Neural cell (in vitro differentiated cells): ENCODE results near the gene HOXC13. TPM values are rescaled to one million over a fixed set of nuclear protein-coding genes. Genes with fewer than 3 reads are reported as not detected.

ENCODE experiments used
- H2AFZ ChIP-seq: fragments of 200-600, 300-800 bp; sonication (generic), shearing (Covaris generic); 2 replicates; pipeline ENCODE4 v1.6.0; 2014; ENCODE audit warnings: low read depth, mild to moderate bottlenecking, antibody characterized with exemption, low read length, moderate library complexity
- H3F3A ChIP-seq: fragments of 200-600 bp; shearing (Covaris generic); 2 replicates; pipeline ENCODE4 v1.6.1; 2016; ENCODE audit warnings: mild to moderate bottlenecking, moderate library complexity, mixed read lengths, antibody characterized with exemption, low read length; ENCODE audit not compliant: insufficient read depth, poor library complexity, severe bottlenecking
- H3K27ac ChIP-seq: fragments of 200-600, 300-800 bp; sonication (generic), shearing (Covaris generic); 2 replicates; pipeline ENCODE4 v1.5.1; 2014; ENCODE audit warnings: mild to moderate bottlenecking, low read length, moderate library complexity
- H3K27me3 ChIP-seq: fragments of 300-800, 200-600 bp; sonication (generic), shearing (Covaris generic); 2 replicates; pipeline ENCODE4 v1.6.0; 2014; ENCODE audit warnings: mild to moderate bottlenecking, low read depth, low read length, moderate library complexity; ENCODE audit not compliant: insufficient read depth
- H3K36me3 ChIP-seq: fragments of 300-800, 200-600 bp; sonication (generic), shearing (Covaris generic); 2 replicates; pipeline ENCODE4 v1.5.1; 2014; ENCODE audit warnings: mild to moderate bottlenecking, antibody characterized with exemption, low read length, moderate library complexity; ENCODE audit not compliant: insufficient read depth
- H3K4me2 ChIP-seq: fragments of 300-800, 200-600 bp; sonication (generic), shearing (Covaris generic); 2 replicates; pipeline ENCODE4 v1.6.0; 2014; ENCODE audit warnings: mild to moderate bottlenecking, low read length
- H3K4me3 ChIP-seq: fragments of 300-800, 200-600 bp; sonication (generic), shearing (Covaris generic); 2 replicates; pipeline ENCODE4 v1.5.1; 2014; ENCODE audit warnings: mild to moderate bottlenecking, low read length, moderate library complexity
- H3K79me2 ChIP-seq: fragments of 200-600 bp; shearing (Covaris generic); replicated peaks from 2 replicates; pipeline ENCODE4 v1.6.0; 2014; ENCODE audit warnings: mild to moderate bottlenecking, low read length, moderate library complexity; ENCODE audit not compliant: insufficient read depth
- H3K9ac ChIP-seq: fragments of 300-800, 200-600 bp; sonication (generic), shearing (Covaris generic); 2 replicates; pipeline ENCODE4 v1.6.1; 2016; ENCODE audit warnings: mild to moderate bottlenecking, low read length, mixed read lengths
- H3K9me2 ChIP-seq: fragments of 200-600 bp; shearing (Covaris generic); 2 replicates; pipeline ENCODE4 v1.6.1; 2016; ENCODE audit warnings: mild to moderate bottlenecking, low read length, mixed read lengths; ENCODE audit not compliant: insufficient read depth
- H3K9me3 ChIP-seq: fragments of 200-600, 300-800 bp; sonication (generic), shearing (Covaris generic); 2 replicates; pipeline ENCODE4 v1.6.1; 2016; ENCODE audit warnings: mild to moderate bottlenecking, mixed run types, low read length, moderate library complexity, mixed read lengths
- H4K20me1 ChIP-seq: fragments of 200-600 bp; shearing (Covaris generic); 2 replicates; pipeline ENCODE4 v1.6.1; 2016; ENCODE audit warnings: mild to moderate bottlenecking, mixed run types; ENCODE audit not compliant: insufficient read depth
- EP300 ChIP-seq: fragments of 450-650 bp; conservative IDR thresholded peaks from 2 replicates; pipeline ENCODE4 v1.6.1; 2014; ENCODE audit warnings: antibody characterized with exemption, mild to moderate bottlenecking, moderate library complexity; ENCODE audit not compliant: poor library complexity, severe bottlenecking
- EZH2 ChIP-seq: fragments of 200-600, 300-800 bp; shearing (Covaris generic), sonication (generic); IDR thresholded peaks from 2 replicates; pipeline ENCODE4 v1.6.1; 2014; ENCODE audit warnings: antibody characterized with exemption, low read length, borderline replicate concordance, mild to moderate bottlenecking; ENCODE audit not compliant: insufficient read depth, poor library complexity, severe bottlenecking
- MXI1 ChIP-seq: fragments of 450-650 bp; conservative IDR thresholded peaks from 2 replicates; pipeline ENCODE4 v1.6.1; 2014; ENCODE audit warnings: antibody characterized with exemption, mild to moderate bottlenecking; ENCODE audit not compliant: poor library complexity, severe bottlenecking
- POLR2AphosphoS5 ChIP-seq: IDR thresholded peaks from 2 replicates; pipeline ENCODE4 v1.6.1; 2012
- RAD21 ChIP-seq: fragments of 450-650 bp; conservative IDR thresholded peaks from 2 replicates; pipeline ENCODE4 v1.6.1; 2014; ENCODE audit warnings: antibody characterized with exemption, mild to moderate bottlenecking, moderate library complexity
- SMC3 ChIP-seq: fragments of 450-650 bp; conservative IDR thresholded peaks from 2 replicates; pipeline ENCODE4 v1.6.1; 2014; ENCODE audit warnings: antibody characterized with exemption, mild to moderate bottlenecking, moderate library complexity; ENCODE audit not compliant: poor library complexity
- TAF1 ChIP-seq: IDR thresholded peaks from 2 replicates; pipeline ENCODE4 v1.6.1; 2012; ENCODE audit warnings: low read depth
- polyA plus RNA-seq: library from polyadenylated mRNA; depleted of rRNA; stranded (reverse); fragments of >200 nt; gene quantifications from 2 replicates; pipeline ENCODE4 v1.2.3, GENCODE V29; 2014
- TF ChIP-seq, protein P1 (sequence below): fragments of 450-650 bp; IDR thresholded peaks from 2 replicates; pipeline ENCODE4 v1.5.1; 2014; ENCODE audit warnings: antibody characterized with exemption, mild to moderate bottlenecking, moderate library complexity; ENCODE audit not compliant: poor library complexity, severe bottlenecking
- TF ChIP-seq, protein P2 (sequence below): IDR thresholded peaks from 2 replicates; pipeline ENCODE4 v1.6.1; 2012; ENCODE audit warnings: borderline replicate concordance

Gene HOXC13
- polyA plus RNA-seq, 1 donor from 2014 or later: not detected

DNA sequence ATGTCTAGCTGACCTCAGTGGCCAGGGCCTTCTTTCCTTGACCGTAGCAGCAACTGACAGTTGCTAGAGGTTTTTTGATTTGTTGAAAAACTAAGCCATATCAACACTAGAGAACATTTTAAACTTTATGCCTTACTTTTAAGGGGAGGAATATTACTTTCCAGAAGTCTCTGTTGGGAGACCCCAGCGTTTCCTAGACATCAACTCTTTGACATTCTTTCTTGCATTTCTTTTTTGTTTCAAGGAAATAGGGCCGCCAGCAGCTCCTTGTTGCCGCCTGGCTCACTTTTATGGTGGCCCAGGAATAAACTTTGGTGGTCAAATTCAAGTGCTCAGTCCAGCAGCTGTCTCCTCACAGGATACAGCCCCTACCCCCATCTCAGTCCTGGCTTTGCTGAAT lies 31.8 kb downstream of the HOXC13 start:
- Histone ChIP-seq H4K20me1 (no peaks in the 10 kb centered on the region), H3K9ac (no peak overlapping the region), H3K27me3 (peaks cover 100% of the 10 kb centered on the region), H3K36me3 (no peaks in the 10 kb centered on the region), H3K79me2 (no peaks in the 10 kb centered on the region), H3K9me2 (no peaks in the 10 kb centered on the region), H3K9me3 (no peaks in the 10 kb centered on the region), H3K27ac (no peak overlapping the region), H3K4me2 (no peak overlapping the region), H2AFZ (no peak overlapping the region), H3K4me3 (no peak overlapping the region), H3F3A (no peaks in the 10 kb centered on the region)
- TF ChIP-seq TAF1 (no peak), POLR2AphosphoS5 (no peak), EZH2 (no peak), EP300 (no peak), MXI1 (no peak), SMC3 (no peak), RAD21 (no peak)
- TF ChIP-seq, protein P1, sequence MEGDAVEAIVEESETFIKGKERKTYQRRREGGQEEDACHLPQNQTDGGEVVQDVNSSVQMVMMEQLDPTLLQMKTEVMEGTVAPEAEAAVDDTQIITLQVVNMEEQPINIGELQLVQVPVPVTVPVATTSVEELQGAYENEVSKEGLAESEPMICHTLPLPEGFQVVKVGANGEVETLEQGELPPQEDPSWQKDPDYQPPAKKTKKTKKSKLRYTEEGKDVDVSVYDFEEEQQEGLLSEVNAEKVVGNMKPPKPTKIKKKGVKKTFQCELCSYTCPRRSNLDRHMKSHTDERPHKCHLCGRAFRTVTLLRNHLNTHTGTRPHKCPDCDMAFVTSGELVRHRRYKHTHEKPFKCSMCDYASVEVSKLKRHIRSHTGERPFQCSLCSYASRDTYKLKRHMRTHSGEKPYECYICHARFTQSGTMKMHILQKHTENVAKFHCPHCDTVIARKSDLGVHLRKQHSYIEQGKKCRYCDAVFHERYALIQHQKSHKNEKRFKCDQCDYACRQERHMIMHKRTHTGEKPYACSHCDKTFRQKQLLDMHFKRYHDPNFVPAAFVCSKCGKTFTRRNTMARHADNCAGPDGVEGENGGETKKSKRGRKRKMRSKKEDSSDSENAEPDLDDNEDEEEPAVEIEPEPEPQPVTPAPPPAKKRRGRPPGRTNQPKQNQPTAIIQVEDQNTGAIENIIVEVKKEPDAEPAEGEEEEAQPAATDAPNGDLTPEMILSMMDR: no peak
- TF ChIP-seq, protein P2, sequence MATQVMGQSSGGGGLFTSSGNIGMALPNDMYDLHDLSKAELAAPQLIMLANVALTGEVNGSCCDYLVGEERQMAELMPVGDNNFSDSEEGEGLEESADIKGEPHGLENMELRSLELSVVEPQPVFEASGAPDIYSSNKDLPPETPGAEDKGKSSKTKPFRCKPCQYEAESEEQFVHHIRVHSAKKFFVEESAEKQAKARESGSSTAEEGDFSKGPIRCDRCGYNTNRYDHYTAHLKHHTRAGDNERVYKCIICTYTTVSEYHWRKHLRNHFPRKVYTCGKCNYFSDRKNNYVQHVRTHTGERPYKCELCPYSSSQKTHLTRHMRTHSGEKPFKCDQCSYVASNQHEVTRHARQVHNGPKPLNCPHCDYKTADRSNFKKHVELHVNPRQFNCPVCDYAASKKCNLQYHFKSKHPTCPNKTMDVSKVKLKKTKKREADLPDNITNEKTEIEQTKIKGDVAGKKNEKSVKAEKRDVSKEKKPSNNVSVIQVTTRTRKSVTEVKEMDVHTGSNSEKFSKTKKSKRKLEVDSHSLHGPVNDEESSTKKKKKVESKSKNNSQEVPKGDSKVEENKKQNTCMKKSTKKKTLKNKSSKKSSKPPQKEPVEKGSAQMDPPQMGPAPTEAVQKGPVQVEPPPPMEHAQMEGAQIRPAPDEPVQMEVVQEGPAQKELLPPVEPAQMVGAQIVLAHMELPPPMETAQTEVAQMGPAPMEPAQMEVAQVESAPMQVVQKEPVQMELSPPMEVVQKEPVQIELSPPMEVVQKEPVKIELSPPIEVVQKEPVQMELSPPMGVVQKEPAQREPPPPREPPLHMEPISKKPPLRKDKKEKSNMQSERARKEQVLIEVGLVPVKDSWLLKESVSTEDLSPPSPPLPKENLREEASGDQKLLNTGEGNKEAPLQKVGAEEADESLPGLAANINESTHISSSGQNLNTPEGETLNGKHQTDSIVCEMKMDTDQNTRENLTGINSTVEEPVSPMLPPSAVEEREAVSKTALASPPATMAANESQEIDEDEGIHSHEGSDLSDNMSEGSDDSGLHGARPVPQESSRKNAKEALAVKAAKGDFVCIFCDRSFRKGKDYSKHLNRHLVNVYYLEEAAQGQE: no peak

DNA sequence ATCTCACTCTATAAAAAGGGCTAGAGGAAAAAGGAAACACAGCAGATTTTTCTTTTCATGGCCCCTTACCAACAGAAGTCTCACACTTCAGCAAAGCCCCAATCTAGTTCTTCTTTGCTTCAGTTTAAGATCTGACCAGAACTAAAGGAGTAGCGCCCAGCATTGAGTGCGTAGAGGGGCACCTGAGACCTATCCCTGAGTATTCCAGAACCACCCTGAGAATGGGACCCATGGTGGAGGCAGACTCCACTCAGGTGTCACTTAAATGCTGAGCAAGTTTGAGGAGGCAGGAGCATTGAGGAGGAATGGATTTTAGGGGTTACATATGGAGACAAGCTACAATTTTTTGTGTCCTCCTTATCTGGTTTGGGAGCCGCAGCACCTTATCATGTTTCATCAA lies 32.5 kb downstream of the HOXC13 start:
- H3K79me2 ChIP-seq: no peaks in the 10 kb centered on the region
- H3K4me2 ChIP-seq: no peak overlapping the region
- H3K27me3 ChIP-seq: peaks cover 100% of the 10 kb centered on the region
- TF ChIP-seq POLR2AphosphoS5: no peak
- TF ChIP-seq TAF1: no peak
- TF ChIP-seq SMC3: no peak
- TF ChIP-seq, protein P2: no peak
- TF ChIP-seq, protein P1: no peak
- TF ChIP-seq MXI1: no peak
- no peak for TF ChIP-seq RAD21
- no peak for TF ChIP-seq EZH2
- TF ChIP-seq EP300: no peak
- no peaks in the 10 kb centered on the region for H3K36me3 ChIP-seq
- H2AFZ ChIP-seq: no peak overlapping the region
- H4K20me1 ChIP-seq: no peaks in the 10 kb centered on the region
- no peak overlapping the region for H3K27ac ChIP-seq
- H3K4me3 ChIP-seq: no peak overlapping the region
- no peaks in the 10 kb centered on the region for H3K9me2 ChIP-seq
- no peaks in the 10 kb centered on the region for H3K9me3 ChIP-seq
- H3K9ac ChIP-seq: no peak overlapping the region
- H3F3A ChIP-seq: no peaks in the 10 kb centered on the region
